Testis (tissue), 3 donors: ENCODE results near the gene GBF1. TPM values are rescaled to one million over a fixed set of nuclear protein-coding genes. Genes with fewer than 3 reads are reported as not detected.

Experiments used
- DNase-seq: peaks from one replicate; pipeline ENCODE4 v3.0.0-alpha.2; 2019
- H3K27ac ChIP-seq, 2 donors: fragments of 200-600 bp; sonication (generic); one replicate each; pipeline ENCODE4 v1.5.1; 2019
- H3K27me3 ChIP-seq: fragments of 200-600 bp; sonication (generic); one replicate; pipeline ENCODE4 v1.5.1; 2019
- H3K36me3 ChIP-seq: fragments of 200-600 bp; sonication (generic); one replicate; pipeline ENCODE4 v1.5.1; 2017; ENCODE audit warnings: low read depth; ENCODE audit errors: missing control alignments
- H3K4me1 ChIP-seq: fragments of 200-600 bp; sonication (generic); one replicate; pipeline ENCODE4 v1.5.1; 2019
- H3K4me3 ChIP-seq, 2 donors: fragments of 200-600 bp; sonication (generic); one replicate each; pipeline ENCODE4 v1.5.1; 2017 to 2019
- H3K9me3 ChIP-seq: fragments of 200-600 bp; sonication (generic); one replicate; pipeline ENCODE4 v1.5.1; 2017
- POLR2A ChIP-seq: fragments of 450-650 bp; IDR thresholded peaks from one replicate; pipeline ENCODE4 v1.6.1; 2017; ENCODE audit warnings: antibody characterized with exemption, mild to moderate bottlenecking, moderate library complexity
- WGBS, 2 donors: methylation state at CpG; one replicate each; pipeline ENCODE4 v1.1.5; 2018; 5-methylcytosine and 5-hydroxymethylcytosine counted together
- intact Hi-C: fragments of 100-400 bp; cut with DNase I; formaldehyde crosslinking; loops from one replicate; pipeline ENCODE4 v1.15.1; 2023; ENCODE audit warnings: low total_unique reads
- polyA plus RNA-seq: library from polyadenylated mRNA; stranded (reverse); fragments of 350-450 nt; fragmentation: Illumina TruSeq; extraction: RNeasy Lipid Tissue Mini Kit (QIAGEN cat#74804); gene quantifications from one replicate; pipeline ENCODE4 v1.2.3, GENCODE V29; 2014; ENCODE audit warnings: low read depth, low replicate concordance; ENCODE audit not compliant: insufficient read depth
- total RNA-seq, 2 donors: library from RNA; depleted of rRNA; stranded (reverse); fragments of >200 nt; gene quantifications; one replicate each; pipeline ENCODE4 v1.2.3, GENCODE V29; 2016
- TF ChIP-seq, protein P1 (sequence below), 3 experiments: fragments of 450-650 bp in 2 of 3; fragments of 200-600 bp in 1 of 3; sonication (generic) in 1 of 3; IDR thresholded peaks; one replicate each; pipeline ENCODE4 v1.5.1; 2016 to 2019; ENCODE audit warnings: antibody characterized with exemption in 3 of 3, mild to moderate bottlenecking in 2 of 3, moderate library complexity in 1 of 3

GBF1 gene
- total and polyA plus RNA-seq, 3 donors from 2014 or later: 58.2 to 76.4 (median 72.1) TPM

DNA sequence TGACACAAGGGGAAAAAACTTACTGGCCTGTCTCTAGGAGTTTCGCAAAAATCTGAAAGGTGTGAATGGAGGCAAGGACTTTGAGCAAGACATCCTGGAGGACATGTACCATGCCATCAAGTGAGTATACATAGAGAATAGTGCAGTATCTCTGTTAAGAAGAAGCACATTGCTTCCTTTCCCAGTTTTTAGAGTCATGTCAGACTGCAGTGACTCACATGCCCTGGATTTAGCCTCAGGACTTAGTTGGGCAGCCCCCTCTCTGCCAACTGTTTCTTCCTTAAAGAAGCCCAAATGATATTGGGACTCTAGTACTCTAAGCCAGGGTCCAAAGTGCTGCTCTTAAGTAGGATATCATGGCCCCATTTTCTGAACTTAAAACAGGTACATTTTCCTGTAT, 122.1 kb downstream of the GBF1 start:
- no peak for DNase-seq
- Histone ChIP-seq H3K9me3 (no peaks in the 10 kb centered on the region), H3K27ac (no peak overlapping the region), H3K27me3 (no peaks in the 10 kb centered on the region), H3K4me1 (no peaks in the 10 kb centered on the region), H3K36me3 (peaks cover 5% of the 10 kb centered on the region), H3K4me3 (no peak overlapping the region)
- TF ChIP-seq, protein P1, sequence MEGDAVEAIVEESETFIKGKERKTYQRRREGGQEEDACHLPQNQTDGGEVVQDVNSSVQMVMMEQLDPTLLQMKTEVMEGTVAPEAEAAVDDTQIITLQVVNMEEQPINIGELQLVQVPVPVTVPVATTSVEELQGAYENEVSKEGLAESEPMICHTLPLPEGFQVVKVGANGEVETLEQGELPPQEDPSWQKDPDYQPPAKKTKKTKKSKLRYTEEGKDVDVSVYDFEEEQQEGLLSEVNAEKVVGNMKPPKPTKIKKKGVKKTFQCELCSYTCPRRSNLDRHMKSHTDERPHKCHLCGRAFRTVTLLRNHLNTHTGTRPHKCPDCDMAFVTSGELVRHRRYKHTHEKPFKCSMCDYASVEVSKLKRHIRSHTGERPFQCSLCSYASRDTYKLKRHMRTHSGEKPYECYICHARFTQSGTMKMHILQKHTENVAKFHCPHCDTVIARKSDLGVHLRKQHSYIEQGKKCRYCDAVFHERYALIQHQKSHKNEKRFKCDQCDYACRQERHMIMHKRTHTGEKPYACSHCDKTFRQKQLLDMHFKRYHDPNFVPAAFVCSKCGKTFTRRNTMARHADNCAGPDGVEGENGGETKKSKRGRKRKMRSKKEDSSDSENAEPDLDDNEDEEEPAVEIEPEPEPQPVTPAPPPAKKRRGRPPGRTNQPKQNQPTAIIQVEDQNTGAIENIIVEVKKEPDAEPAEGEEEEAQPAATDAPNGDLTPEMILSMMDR (IDR thresholded peaks at IDR 0.05): no peak
- no peak for TF ChIP-seq POLR2A
- intact Hi-C loops: no loop called here
- WGBS, 2 donors: 95 to 100% methylated on average over 1 of the region's 1 CpG

DNA sequence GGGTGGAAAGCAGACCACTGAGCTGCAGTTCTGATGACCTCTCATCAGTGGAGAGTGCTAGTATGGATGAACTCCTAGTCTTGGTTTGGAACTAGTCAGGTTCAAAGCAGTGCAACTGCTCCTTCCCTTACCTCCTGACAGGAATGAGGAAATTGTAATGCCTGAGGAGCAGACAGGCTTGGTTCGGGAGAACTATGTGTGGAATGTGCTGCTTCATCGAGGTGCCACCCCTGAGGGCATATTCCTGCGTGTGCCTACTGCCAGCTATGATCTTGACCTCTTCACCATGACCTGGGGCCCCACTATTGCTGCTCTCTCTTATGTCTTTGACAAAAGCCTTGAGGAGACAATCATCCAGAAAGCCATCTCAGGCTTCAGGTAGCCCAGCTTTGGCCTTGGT, 122.7 kb downstream of the GBF1 start:
- 71 to 87% methylated on average over 1 to 3 of the region's 3 CpGs for WGBS, 2 donors
- DNase-seq: no peak
- intact Hi-C loops: no loop called here

GRCh38 chr10:102371295-102371694, 126.0 kb downstream of the GBF1 start:
- no peaks in the 10 kb centered on the region for H3K4me1 ChIP-seq
- H3K9me3 ChIP-seq: no peaks in the 10 kb centered on the region
- H3K27me3 ChIP-seq: no peaks in the 10 kb centered on the region
- H3K27ac ChIP-seq: no peak overlapping the region
- H3K36me3 ChIP-seq: peaks cover 5% of the 10 kb centered on the region
- 93 to 96% methylated on average over 2 of the region's 2 CpGs for WGBS, 2 donors
- H3K4me3 ChIP-seq: no peak overlapping the region
- TF ChIP-seq, protein P1 (IDR thresholded peaks at IDR 0.05): no peak
- no peak for TF ChIP-seq POLR2A
- intact Hi-C loops: no loop called here
- DNase-seq: no peak

More for the DNA sequence above, 122.7 kb downstream of the GBF1 start:
- Histone ChIP-seq H3K27ac (no peak overlapping the region), H3K27me3 (no peaks in the 10 kb centered on the region), H3K4me1 (no peaks in the 10 kb centered on the region), H3K9me3 (no peaks in the 10 kb centered on the region), H3K36me3 (peaks cover 5% of the 10 kb centered on the region), H3K4me3 (no peak overlapping the region)
- TF ChIP-seq POLR2A: no peak
- TF ChIP-seq, protein P1 (IDR thresholded peaks at IDR 0.05): no peak

DNA sequence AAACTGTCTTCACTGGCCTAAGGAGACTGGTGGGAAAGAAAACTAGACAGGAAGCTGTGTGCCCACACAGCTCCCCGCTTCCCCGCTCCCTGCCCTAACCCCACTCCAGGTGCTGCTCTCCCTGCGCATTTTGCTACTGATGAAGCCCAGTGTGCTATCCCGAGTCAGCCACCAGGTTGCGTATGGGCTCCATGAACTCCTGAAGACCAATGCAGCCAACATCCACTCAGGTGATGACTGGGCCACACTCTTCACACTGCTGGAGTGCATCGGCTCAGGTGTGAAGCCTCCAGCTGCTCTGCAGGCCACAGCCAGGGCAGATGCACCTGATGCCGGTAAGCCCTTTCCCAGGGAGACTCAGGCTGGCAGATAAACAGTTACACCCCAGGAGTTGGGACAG, 129.9 kb downstream of the GBF1 start:
- Histone ChIP-seq H3K27me3 (no peaks in the 10 kb centered on the region), H3K9me3 (no peaks in the 10 kb centered on the region), H3K4me1 (no peaks in the 10 kb centered on the region), H3K27ac (no peak overlapping the region), H3K36me3 (peaks cover 5% of the 10 kb centered on the region), H3K4me3 (no peak overlapping the region)
- intact Hi-C loops: no loop called here
- 90 to 91% methylated on average over 7 of the region's 7 CpGs for WGBS, 2 donors
- TF ChIP-seq POLR2A: no peak
- TF ChIP-seq, protein P1 (IDR thresholded peaks at IDR 0.05): no peak
- no peak for DNase-seq

DNA sequence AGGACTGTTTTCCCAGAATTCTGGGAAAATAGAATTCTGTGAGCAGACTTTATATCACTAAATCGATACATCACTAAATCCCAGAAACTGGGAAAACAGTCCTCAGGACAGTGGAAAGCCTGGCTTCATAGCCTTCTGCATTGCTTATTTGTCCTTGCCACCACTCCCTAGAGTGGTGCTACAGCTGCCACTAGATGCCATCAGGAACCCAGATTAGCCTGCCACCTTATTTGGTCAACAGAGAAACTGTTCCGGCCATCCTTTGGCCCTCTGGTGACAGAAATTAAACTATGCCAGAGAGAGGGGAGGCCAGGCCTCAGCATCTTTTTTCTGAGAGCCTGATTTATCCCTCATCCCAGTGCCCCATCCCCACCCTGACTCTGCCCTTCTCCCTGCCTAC, 130.5 kb downstream of the GBF1 start:
- no peak overlapping the region for H3K4me3 ChIP-seq
- no peak for DNase-seq
- intact Hi-C loops: no loop called here
- H3K4me1 ChIP-seq: no peaks in the 10 kb centered on the region
- no peak for TF ChIP-seq POLR2A
- TF ChIP-seq, protein P1 (IDR thresholded peaks at IDR 0.05): no peak
- no peaks in the 10 kb centered on the region for H3K27me3 ChIP-seq
- H3K9me3 ChIP-seq: no peaks in the 10 kb centered on the region
- H3K27ac ChIP-seq: no peak overlapping the region
- 84 to 88% methylated on average over 2 of the region's 2 CpGs for WGBS, 2 donors
- H3K36me3 ChIP-seq: peaks cover 2% of the 10 kb centered on the region
